ENCODE measurements around the gene LRRC37A3. TPM values are rescaled to one million over a fixed set of nuclear protein-coding genes. Genes with fewer than 3 reads are reported as not detected.
"Not testable (repeated sequence)": the region's sequence is repeated elsewhere in the genome, so short reads cannot be mapped to it uniquely, and the experiment has no call there.

The LRRC37A3 gene
- total RNA-seq, 1 experiment from 2014 or later: 9.8 TPM

- POLR2A ChIA-PET (ENCODE audit: unreplicated experiment): no interaction called here
Measured at GRCh38 chr17:64964796-64965195, 45.5 kb upstream of the LRRC37A3 start.

GRCh38 chr17:64963814-64964213, 44.5 kb upstream of the LRRC37A3 start:
- H3K4me3 ChIP-seq; H3K4me2 ChIP-seq; H3K9me3 ChIP-seq (ENCODE audit: insufficient read depth, low read depth); intact Hi-C loops (cut with micrococcal nuclease; ENCODE audit: unreplicated experiment); H3K27me3 ChIP-seq (ENCODE audit: insufficient read depth, low read depth); H2AFZ ChIP-seq; H4K20me1 ChIP-seq (ENCODE audit: insufficient read depth); H3K36me3 ChIP-seq (ENCODE audit: low read depth); DNase-seq; POLR2A ChIA-PET (ENCODE audit: unreplicated experiment); H3K79me2 ChIP-seq (ENCODE audit: low read depth); H3K9me2 ChIP-seq (ENCODE audit: insufficient read depth); BruUV-seq (replicated peaks); H3K27ac ChIP-seq: not testable (repeated sequence)
- Histone ChIP-seq H3F3A (ENCODE audit: insufficient read depth, low read depth) (peaks cover 20% of the 10 kb centered on the region), H3K4me1 (replicated peaks; ENCODE audit: insufficient read depth) (peaks cover 38% of the 10 kb centered on the region)
- CTCF ChIA-PET: interaction anchor here (0.6 kb wide), 1 partner anchor 267 kb away, joined by 4 read pairs; no protein-coding TSS in a partner anchor

More at GRCh38 chr17:64964796-64965195, 45.5 kb upstream of the LRRC37A3 start:
- Histone ChIP-seq H3F3A (ENCODE audit: insufficient read depth, low read depth) (peaks cover 12% of the 10 kb centered on the region; the same call in 1 of the 2 replicates), H3K27ac (no peak overlapping the region), H3K4me2 (peak overlapping the region; percentile 70), H3K36me3 (ENCODE audit: low read depth) (no peaks in the 10 kb centered on the region), H3K27me3 (ENCODE audit: insufficient read depth, low read depth) (no peaks in the 10 kb centered on the region), H2AFZ (no peak overlapping the region; the same call in 1 of the 2 replicates), H4K20me1 (ENCODE audit: insufficient read depth) (no peaks in the 10 kb centered on the region), H3K9me2 (ENCODE audit: insufficient read depth) (no peaks in the 10 kb centered on the region), H3K4me1 (replicated peaks; ENCODE audit: insufficient read depth) (peaks cover 36% of the 10 kb centered on the region), H3K79me2 (ENCODE audit: low read depth) (no peaks in the 10 kb centered on the region), H3K4me3 (no peak overlapping the region), H3K9me3 (ENCODE audit: insufficient read depth, low read depth) (no peaks in the 10 kb centered on the region)
- CTCF ChIA-PET: interaction anchor here (0.6 kb wide), 2 partner anchors 92 to 225 kb away, joined by 3 to 12 read pairs; no protein-coding TSS in a partner anchor
- intact Hi-C loops (cut with micrococcal nuclease; ENCODE audit: unreplicated experiment): no loop called here
- DNase-seq: no peak
- BruUV-seq (replicated peaks): no TSS peak
- TF ChIP-seq EZH2 (IDR thresholded peaks at IDR 0.05; ENCODE audit: low read depth): no peak
- no peak for TF ChIP-seq CTCF (conservative IDR thresholded peaks at IDR 0.05)

- H3K27me3 ChIP-seq (ENCODE audit: insufficient read depth, low read depth); H2AFZ ChIP-seq; H3K27ac ChIP-seq; H3K36me3 ChIP-seq (ENCODE audit: low read depth); H4K20me1 ChIP-seq (ENCODE audit: insufficient read depth); H3K9me2 ChIP-seq (ENCODE audit: insufficient read depth); H3K79me2 ChIP-seq (ENCODE audit: low read depth); H3K4me3 ChIP-seq; BruUV-seq (replicated peaks); H3K9me3 ChIP-seq (ENCODE audit: insufficient read depth, low read depth): not testable (repeated sequence)
- peak; percentile 88 for TF ChIP-seq CTCF (conservative IDR thresholded peaks at IDR 0.05)
- peak overlapping the region; percentile 34 for H3K4me2 ChIP-seq
- CTCF ChIA-PET: interaction anchor here (0.7 to 1.2 kb wide), 2 partner anchors 42 to 51 kb away, joined by 3 to 7 read pairs; partner anchors contain the start of gene LRRC37A3
- POLR2A ChIA-PET (ENCODE audit: unreplicated experiment): interaction anchor here (0.6 kb wide), 1 partner anchor 39 kb away, joined by 3 read pairs; no protein-coding TSS in a partner anchor
- H3K4me1 ChIP-seq (replicated peaks; ENCODE audit: insufficient read depth): peaks cover 31% of the 10 kb centered on the region
- H3F3A ChIP-seq (ENCODE audit: insufficient read depth, low read depth): peaks cover 20% of the 10 kb centered on the region
- intact Hi-C loops (cut with micrococcal nuclease; ENCODE audit: unreplicated experiment): loop anchor here (1.0 to 2.0 kb wide), 3 partner anchors 41 to 237 kb away; no protein-coding TSS in a partner anchor
- DNase-seq: peak; percentile 67 to 68
Measured at GRCh38 chr17:64961563-64962378, 42.5 kb upstream of the LRRC37A3 start.

Measured in PC-9 (cell line).